Keratinocyte (primary cell): ENCODE data around the gene PANX2.

Source experiments
- CTCF ChIP-seq, 3 experiments: IDR thresholded peaks in 1 of 3; conservative IDR thresholded peaks in 1 of 3; optimal IDR thresholded peaks in 1 of 3; 2 replicates in 2 of 3; 3 replicates in 1 of 3; pipeline versions ENCODE3 to v1.5.1; 2011; ENCODE audit warnings: low read length in 3 of 3, mild to moderate bottlenecking in 3 of 3, moderate library complexity in 2 of 3, control low read depth in 1 of 3, inconsistent platforms in 1 of 3; ENCODE audit not compliant: insufficient read depth in 2 of 3; ENCODE audit errors: extremely low read depth in 1 of 3
- EZH2 ChIP-seq: IDR thresholded peaks from one replicate; pipeline ENCODE4 v1.6.1; 2012; ENCODE audit warnings: inconsistent platforms, mild to moderate bottlenecking, low read length, moderate library complexity

GRCh38 chr22:50215297-50216054, 44.9 kb downstream of the PANX2 start:
- TF ChIP-seq CTCF (optimal IDR thresholded peaks at IDR 0.05 in 1 of 3, IDR thresholded peaks at IDR 0.05 in 1 of 3, conservative IDR thresholded peaks at IDR 0.05 in 1 of 3; ENCODE audit: extremely low read depth in 1 of 3, insufficient read depth in 2 of 3, low read length in 3 of 3) (no peak), EZH2 (no peak)
